ENCODE measurements around the gene UNC13B. TPM values are rescaled to one million over a fixed set of nuclear protein-coding genes. Genes with fewer than 3 reads are reported as not detected.

The UNC13B gene
- total RNA-seq, 1 experiment from 2014 or later = 48.2 TPM

GRCh38 chr9:35220659-35221338 lies 59.0 kb downstream of the UNC13B start:
- H4K8ac ChIP-seq (replicated peaks; ENCODE audit: insufficient read length, low read depth, low read length) = no peak overlapping the region
- no peak overlapping the region for H3K27ac ChIP-seq (ENCODE audit: insufficient read length, low read depth, low read length)
- no peak overlapping the region for H4K91ac ChIP-seq (ENCODE audit: insufficient read length, low read depth, low read length)
- no peak for DNase-seq
- Mint-ChIP-seq H3K27ac (no peak overlapping the region), H3K27me3 (ENCODE audit: low read depth) (no peaks in the 10 kb centered on the region), H3K4me1 (no peaks in the 10 kb centered on the region; a peak in 1 of 4 replicates), H3K36me3 (ENCODE audit: insufficient read depth in 1 of 3, low read depth in 3 of 3) (no peaks in the 10 kb centered on the region; a peak in 1 of 7 replicates), H3K4me3 (no peak overlapping the region), H3K9me3 (peaks cover 5 to 14% of the 10 kb centered on the region in 2 experiments; a peak in 4 of 5 replicates)
- H2BK12ac ChIP-seq (ENCODE audit: insufficient read length, low read depth, low read length) = no peak overlapping the region
- no peak overlapping the region for H3K56ac ChIP-seq (ENCODE audit: insufficient read length, low read depth, low read length)
- H3K14ac ChIP-seq (ENCODE audit: insufficient read depth, low read length) = no peak overlapping the region
- no peak overlapping the region for H3K4me2 ChIP-seq (ENCODE audit: insufficient read depth, insufficient read length, low read length)
- H3K4ac ChIP-seq (ENCODE audit: low read depth, low read length) = no peak overlapping the region
- no peaks in the 10 kb centered on the region for H3K4me1 ChIP-seq (ENCODE audit: insufficient read depth, low read length)
- H3K27me3 ChIP-seq (ENCODE audit: insufficient read depth, low read length) = no peaks in the 10 kb centered on the region
- no peak overlapping the region for H2BK120ac ChIP-seq (ENCODE audit: low read depth, low read length, poor library complexity, severe bottlenecking)
- no peak overlapping the region for H3K18ac ChIP-seq (ENCODE audit: insufficient read length, low read depth, low read length)
- no peaks in the 10 kb centered on the region for H4K20me1 ChIP-seq (ENCODE audit: control insufficient read depth, insufficient read depth, insufficient read length)
- H2BK5ac ChIP-seq (ENCODE audit: insufficient read length, low read length) = no peak overlapping the region
- no peak overlapping the region for H3K9ac ChIP-seq (ENCODE audit: extremely low read depth, insufficient read length, low read length)
- no CpG with 5 or more reads among the region's 6 CpGs for WGBS (ENCODE audit: extremely low coverage, insufficient read length, low lambda C conversion rate)
- H3K79me1 ChIP-seq (ENCODE audit: insufficient read depth, low read depth, low read length, poor library complexity, severe bottlenecking) = no peaks in the 10 kb centered on the region
- H3K79me2 ChIP-seq (ENCODE audit: insufficient read depth, low read length) = peaks cover 3% of the 10 kb centered on the region; the same call in 1 of the 2 replicates
- H2AFZ ChIP-seq (ENCODE audit: low read length) = no peak overlapping the region
- H2AK5ac ChIP-seq (ENCODE audit: insufficient read length, low read length) = no peak overlapping the region
- H2BK15ac ChIP-seq (ENCODE audit: low read depth, low read length) = no peak overlapping the region
- H3K23ac ChIP-seq (ENCODE audit: insufficient read length, low read depth, low read length) = no peak overlapping the region
- no peak overlapping the region for H3T11ph ChIP-seq (ENCODE audit: low read length)
- no peaks in the 10 kb centered on the region for H3K23me2 ChIP-seq (ENCODE audit: insufficient read length, low read depth, low read length, poor library complexity, severe bottlenecking)
- H2BK20ac ChIP-seq (ENCODE audit: low read depth, low read length, poor library complexity, severe bottlenecking) = no peak overlapping the region
- H4K5ac ChIP-seq (ENCODE audit: insufficient read length, low read depth, low read length) = no peak overlapping the region
- no peaks in the 10 kb centered on the region for H3K9me3 ChIP-seq (ENCODE audit: control insufficient read depth, low read depth, low read length)
- no peak for TF ChIP-seq CTCF (conservative IDR thresholded peaks at IDR 0.05)
